Urothelium cell line (cell line): Measurements from ENCODE around the gene FOXP4.
"Not testable (repeated sequence)": the region's sequence is repeated elsewhere in the genome, so short reads cannot be mapped to it uniquely, and the experiment has no call there.

Experiments used
- DNase-seq: peaks from one replicate; pipeline ENCODE4 v3.0.0; 2011; ENCODE audit warnings: low spot score, mixed read lengths
- FAIRE-seq: peaks from 2 replicates; lab custom pipeline; 2011; peaks lifted over from hg19 to GRCh38; lab: Jason Lieb, UNC

The FOXP4 gene

GRCh38 chr6:41597246-41598000 lies 51.2 kb downstream of the FOXP4 start:
- FAIRE-seq (no peak), DNase-seq (no peak)

DNA sequence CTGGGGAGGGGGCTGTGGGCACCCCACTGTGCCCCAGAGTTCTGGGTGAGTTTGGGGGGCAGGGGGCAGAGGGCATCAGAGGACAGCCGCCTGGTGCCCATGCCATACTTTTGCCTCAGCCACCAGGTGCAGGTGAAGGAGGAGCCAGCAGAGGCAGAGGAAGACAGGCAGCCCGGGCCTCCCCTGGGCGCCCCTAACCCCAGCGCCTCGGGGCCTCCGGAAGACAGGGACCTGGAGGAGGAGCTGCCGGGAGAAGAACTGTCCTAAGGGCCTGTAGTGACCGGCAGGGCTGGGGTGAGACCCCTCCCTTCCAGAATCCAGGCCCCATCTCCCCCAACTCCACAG lies 52.5 kb downstream of the FOXP4 start:
- DNase-seq (no peak), FAIRE-seq (no peak)

DNA sequence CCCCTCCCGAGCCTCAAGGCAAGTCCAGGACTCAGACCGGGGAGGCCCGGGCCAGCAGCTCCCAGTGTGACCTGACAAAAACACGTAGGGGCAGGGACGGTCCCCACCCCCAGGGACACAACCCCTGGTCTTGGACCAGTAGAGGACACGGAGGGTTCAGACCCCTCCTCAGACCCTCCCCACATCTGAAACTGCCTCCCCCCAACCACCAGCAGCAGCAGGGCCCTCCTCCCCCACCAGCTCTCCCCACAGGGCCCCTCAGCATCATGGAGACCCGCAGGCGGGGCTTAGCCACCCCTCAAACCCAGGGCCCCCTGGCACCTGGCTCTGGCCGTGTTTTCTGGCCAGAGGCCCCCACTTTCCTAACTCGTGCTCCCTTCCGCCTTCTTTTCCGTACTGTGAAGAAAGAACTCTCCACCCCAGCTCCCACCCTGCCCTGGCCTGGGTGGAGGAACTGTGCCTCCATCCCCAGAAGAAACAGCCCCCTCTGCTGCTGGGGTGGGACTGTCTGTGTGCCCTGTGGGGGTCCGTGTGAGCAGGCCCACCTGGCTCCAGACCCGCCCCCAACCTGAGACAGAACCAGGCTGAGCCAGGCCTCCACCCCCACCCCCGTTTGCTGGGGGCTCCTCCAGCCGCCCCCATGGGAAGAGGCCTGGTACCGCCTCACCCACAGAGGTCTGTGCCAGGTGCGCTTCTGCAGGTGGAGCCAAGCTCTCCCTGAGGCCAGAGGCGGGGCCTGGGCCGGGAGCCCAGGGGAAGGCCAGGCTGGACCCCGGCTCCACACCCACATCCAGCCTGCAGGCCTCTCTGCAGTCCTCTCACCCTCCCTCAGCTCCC lies 53.1 kb downstream of the FOXP4 start:
- DNase-seq, result no peak

GRCh38 chr6:41599852-41600445 lies 53.8 kb downstream of the FOXP4 start:
- no peak for DNase-seq
- no peak for FAIRE-seq

More for the DNA sequence above, 53.1 kb downstream of the FOXP4 start:
- FAIRE-seq, result no peak

GRCh38 chr6:41600499-41601247 lies 54.5 kb downstream of the FOXP4 start:
- DNase-seq, result no peak
- FAIRE-seq, result no peak

DNA sequence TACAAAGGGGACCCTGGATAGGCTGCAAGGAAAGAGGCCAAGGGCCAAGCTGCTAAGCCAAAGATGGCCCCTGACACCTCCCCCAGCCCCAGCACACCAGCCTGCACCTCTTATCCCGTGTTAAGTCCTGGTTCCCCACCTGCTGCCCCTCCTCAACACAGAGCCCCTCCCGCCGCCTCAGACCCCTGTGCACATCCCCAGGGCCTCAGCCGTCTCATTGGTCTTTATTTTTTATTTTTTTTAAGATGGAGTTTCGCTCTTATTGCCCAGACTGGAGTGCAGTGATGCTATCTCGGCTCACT lies 55.0 kb downstream of the FOXP4 start:
- FAIRE-seq (no peak), DNase-seq (no peak)

GRCh38 chr6:41602422-41602743 lies 56.2 kb downstream of the FOXP4 start:
- DNase-seq (no peak), FAIRE-seq (no peak)

DNA sequence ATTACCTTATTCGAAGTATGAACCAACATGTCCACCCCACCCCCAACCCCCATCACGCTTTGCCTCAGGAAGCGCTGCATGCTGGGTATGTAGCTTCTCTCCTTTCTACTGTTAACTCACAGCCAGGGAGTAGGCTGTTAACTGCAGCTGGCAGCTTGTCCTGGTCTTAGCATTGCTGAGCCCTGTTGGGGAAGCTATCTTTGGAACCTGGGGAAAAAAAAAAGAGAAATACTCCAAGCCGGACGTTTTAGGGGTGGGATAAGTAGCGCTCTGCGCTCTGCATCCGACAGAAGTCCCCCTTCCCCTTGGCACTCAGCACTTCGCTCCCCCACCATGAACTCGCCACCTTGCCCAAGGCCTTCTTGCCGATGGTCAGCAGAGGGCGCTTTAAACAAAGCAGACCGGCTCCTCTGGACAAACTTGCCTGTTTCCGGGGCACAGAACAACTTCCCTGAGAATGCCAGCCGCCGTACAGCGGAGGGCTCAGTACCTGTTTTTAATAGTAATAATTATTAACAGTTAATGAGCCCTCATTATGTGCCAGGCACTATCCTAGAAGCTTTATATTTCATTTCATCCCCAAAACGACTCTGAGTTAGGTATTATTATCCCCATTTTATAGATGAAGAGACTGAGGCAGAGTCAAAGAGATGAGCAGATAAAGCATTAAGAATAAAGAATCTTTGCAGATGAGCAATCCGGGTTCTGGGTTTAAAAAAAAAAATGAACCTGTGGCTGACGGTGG lies 56.9 kb downstream of the FOXP4 start:
- FAIRE-seq (peak; percentile 94), DNase-seq (peak; percentile 87)

DNA sequence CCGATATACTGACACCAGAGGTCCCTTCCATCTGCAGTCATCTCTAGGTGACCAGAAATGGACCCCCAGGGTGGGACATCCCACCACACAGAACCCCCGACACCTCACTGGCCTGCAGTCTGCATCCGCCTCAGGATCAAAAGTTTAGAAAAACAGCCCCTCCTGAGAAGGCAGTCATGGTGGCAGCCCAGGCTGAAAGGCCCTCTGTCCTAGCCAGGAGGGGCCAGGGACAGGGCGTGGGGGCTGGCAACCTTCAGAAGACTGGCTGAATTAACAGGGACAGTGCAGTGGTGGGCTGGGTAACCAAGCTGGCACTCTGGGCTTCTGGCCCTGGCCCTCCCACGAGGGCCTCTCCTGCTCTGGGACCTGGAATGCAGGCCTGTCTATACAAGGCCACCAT lies 57.8 kb downstream of the FOXP4 start:
- FAIRE-seq (no peak), DNase-seq (no peak)

- no peak for DNase-seq
- no peak for FAIRE-seq
These were observed 59.5 kb downstream of the FOXP4 start for GRCh38 chr6:41605649-41606048.

- no peak for FAIRE-seq
These were observed 60.9 kb downstream of the FOXP4 start for GRCh38 chr6:41607036-41607435.

GRCh38 chr6:41607736-41608135 lies 61.6 kb downstream of the FOXP4 start:
- FAIRE-seq (no peak), DNase-seq (no peak)

More at GRCh38 chr6:41607036-41607435, 60.9 kb downstream of the FOXP4 start:
- DNase-seq, result no peak

DNA sequence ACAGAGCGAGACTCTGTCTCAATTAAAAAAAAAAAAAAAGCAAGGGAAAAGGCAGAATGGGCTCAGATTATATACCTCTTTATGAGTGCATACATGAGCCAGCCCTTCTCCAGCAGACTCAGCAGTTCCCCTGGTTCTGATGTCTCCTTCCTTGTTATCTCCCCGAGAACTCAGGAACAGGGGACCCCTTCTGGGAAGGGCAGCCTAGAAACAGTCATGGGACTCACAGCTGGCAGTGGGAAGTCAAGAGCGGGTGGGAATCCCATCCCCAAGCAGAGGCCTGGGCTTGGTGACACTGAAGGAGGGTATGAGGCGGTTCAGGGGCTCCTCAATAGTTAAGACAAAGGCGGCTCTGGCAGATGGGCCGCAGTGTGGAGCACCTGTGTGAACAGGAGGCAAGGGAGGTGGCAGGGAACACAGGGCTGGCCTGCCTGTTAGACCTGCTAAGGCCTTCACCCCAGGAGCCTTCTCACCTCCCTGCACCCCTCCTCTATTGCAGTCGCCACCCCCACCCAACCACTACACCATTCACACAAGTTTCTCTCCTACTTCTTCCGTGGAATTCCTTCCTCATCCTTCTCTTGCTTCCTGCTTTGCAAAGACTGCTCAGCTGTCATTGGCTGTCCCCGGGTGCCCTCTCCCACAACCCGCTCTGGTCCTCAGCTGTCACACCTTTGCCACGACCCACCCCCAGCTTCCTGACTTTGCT lies 62.4 kb downstream of the FOXP4 start:
- DNase-seq, result no peak
- FAIRE-seq, result no peak

GRCh38 chr6:41614715-41615114 lies 68.5 kb downstream of the FOXP4 start:
- DNase-seq (no peak), FAIRE-seq (no peak)

- DNase-seq (no peak), FAIRE-seq (no peak)
These were observed 69.1 kb downstream of the FOXP4 start for GRCh38 chr6:41615311-41615710.

DNA sequence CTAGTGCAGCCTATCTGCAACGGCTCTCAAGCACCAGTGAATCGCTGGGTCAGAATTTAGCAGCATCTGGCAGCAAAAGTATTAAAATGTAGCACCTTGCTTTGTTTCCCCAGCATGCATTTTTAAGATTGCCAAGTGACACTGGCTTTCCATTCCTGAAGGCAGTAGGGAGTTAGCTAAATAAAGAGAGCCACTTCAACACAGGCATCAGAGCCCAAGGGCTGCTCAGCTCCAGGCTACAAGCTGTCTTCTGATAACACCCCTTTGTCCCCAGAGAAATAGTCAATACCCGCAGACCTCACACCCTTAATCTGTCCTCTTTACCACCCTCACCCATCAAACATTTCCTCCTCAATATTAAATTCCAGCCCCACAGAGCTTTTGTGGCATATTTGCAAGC lies 72.4 kb downstream of the FOXP4 start:
- FAIRE-seq (no peak), DNase-seq (no peak)

DNA sequence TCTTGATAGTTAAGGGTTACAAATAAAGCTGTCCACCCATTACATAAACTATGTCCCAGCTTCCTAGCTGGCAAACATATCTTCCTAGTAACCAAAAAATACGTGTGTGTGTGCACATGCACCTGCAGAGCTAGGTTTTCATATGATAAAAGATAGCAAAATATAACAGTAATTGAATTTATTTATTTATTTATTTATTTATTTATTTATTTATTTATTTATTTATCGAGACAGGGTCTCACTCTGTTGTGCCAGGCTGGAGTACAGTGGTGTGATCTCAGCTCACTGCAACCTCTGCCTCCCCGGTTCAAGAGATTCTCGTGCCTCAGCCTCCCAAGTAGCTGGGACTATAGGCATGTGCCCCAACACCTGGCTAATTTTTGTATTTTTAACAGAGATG lies 73.0 kb downstream of the FOXP4 start:
- DNase-seq, FAIRE-seq: not testable (repeated sequence)

- no peak for FAIRE-seq
These were observed 75.2 kb downstream of the FOXP4 start for GRCh38 chr6:41621367-41621766.

DNA sequence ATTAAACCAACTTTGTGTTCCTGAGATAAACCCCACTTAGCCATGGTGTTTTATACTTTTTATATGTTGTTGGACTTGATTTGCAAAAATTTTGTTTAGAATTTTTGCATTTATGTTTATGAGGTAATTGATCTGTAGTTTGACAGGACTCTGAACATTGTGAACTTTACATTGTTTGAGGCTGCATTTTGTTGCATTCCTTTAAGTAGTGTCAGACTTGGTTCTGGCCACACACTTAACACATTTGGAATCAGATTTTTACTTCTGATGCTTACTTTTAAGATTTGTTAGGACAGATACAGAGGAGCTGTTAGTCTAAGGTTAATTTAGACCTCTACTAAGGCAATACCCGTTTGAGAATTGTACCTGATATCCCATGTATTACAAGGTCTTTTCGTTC lies 75.6 kb downstream of the FOXP4 start:
- FAIRE-seq, result no peak

More at GRCh38 chr6:41621367-41621766, 75.2 kb downstream of the FOXP4 start:
- no peak for DNase-seq

More for the DNA sequence above, 75.6 kb downstream of the FOXP4 start:
- no peak for DNase-seq
